ENCODE results near the gene OR56A4.
"Not testable (repeated sequence)": the region's sequence is repeated elsewhere in the genome, so short reads cannot be mapped to it uniquely, and the experiment has no call there.

The OR56A4 gene

DNA sequence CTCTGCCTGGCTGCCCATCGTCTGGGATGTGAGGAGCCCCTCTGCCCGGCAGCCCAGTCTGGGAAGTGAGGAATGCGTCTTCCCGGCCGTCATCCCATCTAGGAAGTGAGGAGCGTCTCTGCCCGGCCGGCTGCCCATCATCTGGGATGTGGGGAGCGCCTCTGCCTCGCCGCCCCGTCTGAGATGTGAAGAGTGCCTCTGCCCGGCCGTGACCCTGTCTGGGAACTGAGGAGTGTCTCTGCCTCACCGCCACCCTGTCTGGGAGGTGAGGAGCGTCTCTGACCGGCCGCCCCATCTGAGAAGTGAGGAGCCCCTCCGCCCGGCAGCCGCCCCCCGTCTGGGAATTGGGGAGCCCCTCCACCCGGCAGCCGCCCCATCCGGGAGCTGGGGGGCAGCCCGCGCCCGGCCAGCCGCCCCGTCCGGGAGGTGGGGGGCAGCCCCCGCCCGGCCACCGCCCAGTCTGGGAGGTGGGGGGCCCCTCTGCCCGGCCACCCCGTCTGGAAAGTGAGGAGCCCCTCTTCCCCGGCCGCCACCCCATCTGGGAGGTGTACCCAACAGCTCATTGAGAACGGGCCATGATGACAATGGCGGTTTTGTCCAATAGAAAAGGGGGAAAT, 45.9 kb downstream of the OR56A4 start:
- H3K4me3 ChIP-seq (ENCODE audit: low read depth, low read length) = not testable (repeated sequence)

DNA sequence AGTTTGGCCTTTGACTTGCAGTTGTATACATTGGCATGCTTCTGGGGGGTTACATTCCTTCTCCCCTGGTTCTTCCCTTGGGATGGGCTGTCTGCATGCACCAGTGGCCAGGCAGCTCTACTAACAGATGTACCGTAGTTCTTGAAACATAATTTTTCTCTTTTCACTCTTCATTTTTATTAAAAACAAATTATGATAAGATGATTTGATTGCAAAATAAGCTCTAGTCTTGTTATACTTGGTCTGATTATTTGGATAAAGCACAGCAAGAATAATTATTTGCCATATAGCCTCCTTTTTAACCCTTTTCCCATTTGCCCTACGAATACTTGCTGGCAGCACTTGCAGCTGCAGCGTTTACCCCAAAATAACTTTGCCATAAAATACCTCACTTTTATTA, 51.2 kb downstream of the OR56A4 start:
- no peak overlapping the region for H3K4me3 ChIP-seq (ENCODE audit: low read depth, low read length)
